GM12878 (cell line): ENCODE data around the gene PTPRN2. TPM values are rescaled to one million over a fixed set of nuclear protein-coding genes. Genes with fewer than 3 reads are reported as not detected.

Source experiments
- ATAC-seq: fragments of 200-7000 bp; cut with Tn5 transposase; 3 replicates; pipeline ENCODE4 v1.9.1; 2020; ENCODE audit warnings: mild to moderate bottlenecking, moderate library complexity
- BruUV-seq: library from RNA; stranded (reverse); fragments of 400-500 nt; replicated peaks from 2 replicates; lab custom pipeline; 2021; lab: Mats Ljungman, UMichigan
- CTCF ChIA-PET: fragments of 300-600 bp; sonication (Branson Sonifier 250); formaldehyde crosslinking; extraction: SDS; loops from one replicate; lab custom pipeline; 2021; ENCODE audit warnings: inconsistent platforms; lab: Yijun Ruan, JAX
- POLR2A ChIA-PET: fragments of 350-600 bp; formaldehyde crosslinking; extraction: SDS; loops from one replicate; lab custom pipeline; 2021; ENCODE audit warnings: inconsistent platforms; lab: Charles Lee
- RAD21 ChIA-PET: fragments of 300-600 bp; sonication (Branson Sonifier 250); formaldehyde crosslinking; loops from one replicate; lab custom pipeline; 2023; ENCODE audit warnings: antibody characterized with exemption; ENCODE audit not compliant: unreplicated experiment; lab: Charles Lee
- SMC1A ChIA-PET: fragments of 300-600 bp; sonication (Branson Sonifier 250); formaldehyde crosslinking; loops from one replicate; lab custom pipeline; 2023; ENCODE audit not compliant: unreplicated experiment, uncharacterized antibody; lab: Charles Lee
- DNase-seq: peaks from one replicate; pipeline ENCODE4 v3.0.0-alpha.2; 2011; ENCODE audit warnings: low read depth, low spot score
- FAIRE-seq: peaks from 3 replicates; lab custom pipeline; 2011; peaks lifted over from hg19 to GRCh38; lab: Jason Lieb, UNC
- H2AFZ ChIP-seq: 2 replicates; pipeline ENCODE4 v1.6.0; 2011; ENCODE audit warnings: low read depth, low read length, control low read depth; ENCODE audit not compliant: control insufficient read depth
- H3K27ac ChIP-seq: 2 replicates; pipeline ENCODE4 v1.5.1; 2011; ENCODE audit warnings: control low read depth; ENCODE audit not compliant: control insufficient read depth, insufficient read depth
- H3K27me3 ChIP-seq, 2 experiments: replicated peaks in 1 of 2; 2 replicates each; pipeline versions ENCODE4 v1.6.0 to v1.6.1; 2011; ENCODE audit warnings: low read length in 1 of 2; ENCODE audit not compliant: control insufficient read depth in 2 of 2, insufficient read depth in 2 of 2
- H3K36me3 ChIP-seq, 2 experiments: 2 replicates each; pipeline ENCODE4 v1.5.1; 2011; ENCODE audit warnings: low read length in 1 of 2; ENCODE audit not compliant: control insufficient read depth in 2 of 2, insufficient read depth in 2 of 2
- H3K4me1 ChIP-seq: 2 replicates; pipeline ENCODE4 v1.6.1; 2011; ENCODE audit warnings: mild to moderate bottlenecking, low read length, moderate library complexity, mixed read lengths; ENCODE audit not compliant: control insufficient read depth, insufficient read depth
- H3K4me2 ChIP-seq: 2 replicates; pipeline ENCODE4 v1.6.0; 2011; ENCODE audit warnings: control low read depth; ENCODE audit not compliant: control insufficient read depth, insufficient read depth
- H3K4me3 ChIP-seq: fragments of 200-600 bp; sonication (generic); 2 replicates; pipeline ENCODE4 v1.5.1; 2016
- H3K79me2 ChIP-seq: 2 replicates; pipeline ENCODE4 v1.6.0; 2011; ENCODE audit warnings: low read length; ENCODE audit not compliant: control insufficient read depth, insufficient read depth
- H3K9ac ChIP-seq: 2 replicates; pipeline ENCODE4 v1.8.0; 2011; ENCODE audit warnings: low read length, control low read depth, mixed read lengths; ENCODE audit not compliant: control insufficient read depth, insufficient read depth
- H3K9me3 ChIP-seq: replicated peaks from 3 replicates; pipeline ENCODE4 v1.5.1; 2011; ENCODE audit warnings: mild to moderate bottlenecking, low read length; ENCODE audit not compliant: control insufficient read depth, insufficient read depth
- H4K20me1 ChIP-seq: 2 replicates; pipeline ENCODE4 v1.6.0; 2011; ENCODE audit not compliant: control insufficient read depth, insufficient read depth
- ASH2L ChIP-seq: fragments of 300-600, 200-600 bp; sonication (generic); IDR thresholded peaks from 2 replicates; pipeline ENCODE4 v1.6.1; 2017; ENCODE audit warnings: low read depth, mild to moderate bottlenecking, borderline replicate concordance
- CBFB ChIP-seq: IDR thresholded peaks from 2 replicates; pipeline ENCODE4 v1.6.1; 2016; ENCODE audit warnings: antibody characterized with exemption, low read depth
- ESRRA ChIP-seq: IDR thresholded peaks from 2 replicates; pipeline ENCODE4 v1.6.1; 2012; ENCODE audit warnings: mild to moderate bottlenecking, low read length, improper control_type of control experiment
- JUNB ChIP-seq: IDR thresholded peaks from 2 replicates; pipeline ENCODE4 v1.6.1; 2016; ENCODE audit warnings: antibody characterized with exemption, mild to moderate bottlenecking
- NFYB ChIP-seq: IDR thresholded peaks from 2 replicates; pipeline ENCODE4 v1.6.1; 2011; ENCODE audit warnings: low read depth, mild to moderate bottlenecking, low read length, improper control_type of control experiment, moderate library complexity; ENCODE audit not compliant: insufficient read depth
- POLR2AphosphoS5 ChIP-seq: IDR thresholded peaks from 2 replicates; pipeline ENCODE4 v1.6.1; 2011; ENCODE audit warnings: mild to moderate bottlenecking, low read length, inconsistent platforms
- POU2F2 ChIP-seq: IDR thresholded peaks from 3 replicates; pipeline ENCODE4 v1.6.1; 2011; ENCODE audit warnings: low read depth, mild to moderate bottlenecking, low read length, borderline replicate concordance
- SMAD5 ChIP-seq: IDR thresholded peaks from 2 replicates; pipeline ENCODE4 v1.6.1; 2016; ENCODE audit warnings: antibody characterized with exemption, low read depth
- SUPT20H ChIP-seq: IDR thresholded peaks from 2 replicates; pipeline ENCODE4 v1.6.1; 2011; ENCODE audit warnings: low read depth, mild to moderate bottlenecking, low read length, moderate library complexity, borderline replicate concordance; ENCODE audit not compliant: control insufficient read depth
- YBX1 ChIP-seq: fragments of 450-650 bp; IDR thresholded peaks from 2 replicates; pipeline ENCODE4 v1.6.1; 2016; ENCODE audit warnings: antibody characterized with exemption
- ZBTB40 ChIP-seq: fragments of 450-650 bp; IDR thresholded peaks from 2 replicates; pipeline ENCODE4 v1.6.1; 2016; ENCODE audit warnings: mild to moderate bottlenecking, moderate library complexity, borderline replicate concordance
- ZNF687 ChIP-seq: fragments of 450-650 bp; IDR thresholded peaks from 2 replicates; pipeline ENCODE4 v1.6.1; 2017; ENCODE audit warnings: mild to moderate bottlenecking, moderate library complexity
- WGBS: methylation state at CpG from one replicate; pipeline ENCODE4 v1.1.6; 2016; ENCODE audit warnings: low lambda C conversion rate; ENCODE audit not compliant: insufficient replicate concordance, insufficient coverage; ENCODE audit errors: missing lambda C conversion rate; 5-methylcytosine and 5-hydroxymethylcytosine counted together
- in situ Hi-C: fragments of 300-500 bp; cut with MboI; formaldehyde crosslinking; loops from 9 replicates; pipeline ENCODE4 v1.14.3; 2018; ENCODE audit warnings: mixed read lengths
- intact Hi-C: fragments of 100-400 bp; cut with micrococcal nuclease; formaldehyde crosslinking; loops from one replicate; pipeline ENCODE4 v1.14.2; 2022; ENCODE audit not compliant: unreplicated experiment
- polyA plus RNA-seq, 11 experiments: library from polyadenylated mRNA; depleted of rRNA in 4 of 11; unstranded in 6 of 11; stranded (reverse) in 5 of 11; fragments of >200 nt; fragmentation: Nextera tagmentation in 4 of 11; fragmentation: Illumina TruSeq in 1 of 11; extraction: Ambion mirVana in 4 of 11; extraction: Trizol in 1 of 11; gene quantifications; 1 replicate in 1 of 11; 2 replicates in 10 of 11; pipeline versions ENCODE4 v1.2.1 to v1.2.3, GENCODE V29; 2011 to 2016; ENCODE audit warnings: inconsistent platforms in 2 of 11, missing spikeins in 2 of 11, low read depth in 1 of 11
- total RNA-seq, 4 experiments: library from RNA; depleted of rRNA in 3 of 4; stranded (reverse); fragments of >200 nt in 3 of 4; fragmentation: Illumina TruSeq in 1 of 4; extraction: Trizol in 1 of 4; gene quantifications; 2 replicates each; pipeline versions ENCODE4 v1.2.1 to v1.2.3, GENCODE V29; 2013 to 2021

The PTPRN2 gene
- total and polyA plus RNA-seq, 10 of the 15 experiments (the other 5 are each of a cell fraction or from before 2014, with no cell fraction given), result 5.4 TPM; not detected in 9

GRCh38 chr7:158175779-158176178 is 411.8 kb downstream of the PTPRN2 start:
- Histone ChIP-seq H3K4me1 (no peaks in the 10 kb centered on the region), H3K4me3 (no peak overlapping the region), H4K20me1 (no peaks in the 10 kb centered on the region), H3K27ac (no peak overlapping the region), H3K4me2 (no peak overlapping the region), H2AFZ (no peak overlapping the region), H3K9ac (no peak overlapping the region), H3K9me3 (no peaks in the 10 kb centered on the region; the same call in 2 of the 3 replicates), H3K36me3 (no peaks in the 10 kb centered on the region), H3K79me2 (no peaks in the 10 kb centered on the region), H3K27me3 (no peaks in the 10 kb centered on the region)
- no peak for FAIRE-seq
- ChIA-PET RAD21 (no interaction called here), POLR2A (no interaction called here), SMC1A (no interaction called here), CTCF (no interaction called here)
- BruUV-seq, result no TSS peak
- TF ChIP-seq ASH2L, result no peak
- no peak for TF ChIP-seq JUNB
- TF ChIP-seq ZBTB40, result no peak
- TF ChIP-seq POU2F2, result no peak
- no peak for TF ChIP-seq ESRRA
- no peak for TF ChIP-seq ZNF687
- TF ChIP-seq YBX1, result no peak
- TF ChIP-seq SMAD5, result no peak
- TF ChIP-seq SUPT20H, result no peak
- no peak for TF ChIP-seq POLR2AphosphoS5
- no peak for TF ChIP-seq CBFB
- TF ChIP-seq NFYB, result no peak
- WGBS, result 36% methylated on average over 15 of the region's 15 CpGs
- ATAC-seq, result no peak
- intact Hi-C loops (no loop called here), in situ Hi-C loops (no loop called here)
- DNase-seq, result no peak
